Gastroesophageal sphincter (tissue), 3 donors: Measurements from ENCODE around the gene OPN1MW3.

Experiments used
- CTCF ChIP-seq, 4 experiments: fragments of 200-600 bp in 2 of 4; fragments of 450-650 bp in 2 of 4; sonication (generic) in 1 of 4; IDR thresholded peaks; one replicate each; pipeline ENCODE4 v1.5.1; 2017 to 2019; ENCODE audit warnings: antibody characterized with exemption in 4 of 4, mild to moderate bottlenecking in 2 of 4, moderate library complexity in 2 of 4
- POLR2A ChIP-seq, 2 donors: fragments of 450-650 bp; IDR thresholded peaks; one replicate each; pipeline ENCODE4 v1.6.1; 2017; ENCODE audit warnings: antibody characterized with exemption in 2 of 2, mild to moderate bottlenecking in 2 of 2, moderate library complexity in 1 of 2

- TF ChIP-seq CTCF (IDR thresholded peaks at IDR 0.05) (no peak), POLR2A (IDR thresholded peaks at IDR 0.05) (no peak)
Measured at GRCh38 chrX:154304846-154305245, 47.5 kb downstream of the OPN1MW3 start.
